Mesothelial cell of epicardium (in vitro differentiated cells): ENCODE data around the gene CA5B. TPM values are rescaled to one million over a fixed set of nuclear protein-coding genes. Genes with fewer than 3 reads are reported as not detected.

Experiments used
- DNase-seq, 2 experiments: peaks; one replicate each; pipeline ENCODE4 v3.0.0; 2021; ENCODE audit warnings: low spot score in 2 of 2; ENCODE audit not compliant: unreplicated experiment in 2 of 2
- H3K27ac Mint-ChIP-seq: 2 replicates; pipeline ENCODE4 v1.8.0; 2021; ENCODE audit warnings: mixed read lengths
- H3K27me3 Mint-ChIP-seq: 2 replicates; pipeline ENCODE4 v1.8.0; 2021; ENCODE audit warnings: low read depth, mixed read lengths
- H3K36me3 Mint-ChIP-seq: 2 replicates; pipeline ENCODE4 v1.8.0; 2021; ENCODE audit warnings: mixed read lengths
- H3K4me1 Mint-ChIP-seq: 2 replicates; pipeline ENCODE4 v1.8.0; 2021; ENCODE audit warnings: mixed read lengths
- H3K4me3 Mint-ChIP-seq: 2 replicates; pipeline ENCODE4 v1.8.0; 2021; ENCODE audit warnings: mild to moderate bottlenecking, moderate library complexity, mixed read lengths
- H3K9me3 Mint-ChIP-seq: 2 replicates; pipeline ENCODE4 v1.8.0; 2021; ENCODE audit warnings: mixed read lengths
- CTCF ChIP-seq: fragments of 200-600 bp; sonication (generic); IDR thresholded peaks from one replicate; pipeline ENCODE4 v1.5.0; 2021; ENCODE audit warnings: antibody characterized with exemption; ENCODE audit not compliant: unreplicated experiment
- total RNA-seq: library from RNA; stranded (reverse); gene quantifications from 3 replicates; pipeline ENCODE4 v1.2.1, GENCODE V29; 2021

Gene CA5B
- total RNA-seq, 1 donor from 2014 or later = 24.0 TPM

GRCh38 chrX:15815779-15816437, 77.8 kb downstream of the CA5B start:
- TF ChIP-seq CTCF = peak; percentile 39
- no peaks in the 10 kb centered on the region for H3K9me3 Mint-ChIP-seq
- no peak for DNase-seq

GRCh38 chrX:15816438-15816809, 78.4 kb downstream of the CA5B start:
- Mint-ChIP-seq H3K4me1 (peaks cover 2% of the 10 kb centered on the region), H3K27ac (no peak overlapping the region), H3K36me3 (peaks cover 24% of the 10 kb centered on the region), H3K4me3 (no peak overlapping the region), H3K27me3 (no peaks in the 10 kb centered on the region), H3K9me3 (no peaks in the 10 kb centered on the region)
- DNase-seq = no peak
- TF ChIP-seq CTCF = peak; percentile 1

More at GRCh38 chrX:15815779-15816437, 77.8 kb downstream of the CA5B start:
- Mint-ChIP-seq H3K36me3 (peaks cover 23% of the 10 kb centered on the region), H3K27me3 (no peaks in the 10 kb centered on the region), H3K27ac (peak overlapping the region; percentile 17), H3K4me3 (no peak overlapping the region), H3K4me1 (peaks cover 2% of the 10 kb centered on the region)

GRCh38 chrX:15816886-15817285, 78.8 kb downstream of the CA5B start:
- Mint-ChIP-seq H3K9me3 (no peaks in the 10 kb centered on the region), H3K36me3 (peaks cover 24% of the 10 kb centered on the region), H3K4me1 (peaks cover 2% of the 10 kb centered on the region), H3K27me3 (no peaks in the 10 kb centered on the region), H3K4me3 (no peak overlapping the region), H3K27ac (no peak overlapping the region)
- no peak for TF ChIP-seq CTCF
- DNase-seq = no peak

- Mint-ChIP-seq H3K27ac (no peak overlapping the region), H3K9me3 (no peaks in the 10 kb centered on the region), H3K27me3 (no peaks in the 10 kb centered on the region), H3K4me3 (no peak overlapping the region), H3K4me1 (peaks cover 2% of the 10 kb centered on the region), H3K36me3 (peaks cover 32% of the 10 kb centered on the region)
- no peak for DNase-seq
- TF ChIP-seq CTCF = no peak
These were observed 82.3 kb downstream of the CA5B start for GRCh38 chrX:15820106-15821073.

GRCh38 chrX:15822922-15823321, 84.9 kb downstream of the CA5B start:
- H3K36me3 Mint-ChIP-seq = peaks cover 33% of the 10 kb centered on the region
- no peak overlapping the region for H3K27ac Mint-ChIP-seq
- H3K9me3 Mint-ChIP-seq = no peaks in the 10 kb centered on the region
- TF ChIP-seq CTCF = no peak
- DNase-seq = no peak
- H3K27me3 Mint-ChIP-seq = no peaks in the 10 kb centered on the region
- H3K4me1 Mint-ChIP-seq = peaks cover 5% of the 10 kb centered on the region
- H3K4me3 Mint-ChIP-seq = no peak overlapping the region
